Esophagus muscularis mucosa (tissue), 4 donors: ENCODE measurements around the gene NRXN3. TPM values are rescaled to one million over a fixed set of nuclear protein-coding genes. Genes with fewer than 3 reads are reported as not detected.

Experiments
- DNase-seq: peaks from one replicate; pipeline ENCODE4 v3.0.0-alpha.2; 2017; ENCODE audit errors: extremely low spot score
- H3K27ac ChIP-seq, 4 donors: fragments of 200-600 bp; sonication (generic); replicated peaks in 1 of 4; 1 replicate in 3 of 4; 2 replicates in 1 of 4; pipeline ENCODE4 v1.5.1; 2016 to 2019; ENCODE audit warnings: mild to moderate bottlenecking in 1 of 4
- H3K27me3 ChIP-seq, 4 donors: fragments of 200-600 bp; sonication (generic); one replicate each; pipeline versions ENCODE4 v1.5.1 to v1.6.0; 2016 to 2019
- H3K36me3 ChIP-seq, 4 donors: fragments of 200-600 bp; sonication (generic); one replicate each; pipeline ENCODE4 v1.5.1; 2016 to 2019
- H3K4me1 ChIP-seq, 4 donors: fragments of 200-600 bp; sonication (generic); one replicate each; pipeline ENCODE4 v1.5.1; 2016 to 2019
- H3K4me3 ChIP-seq, 4 donors: fragments of 200-600 bp; sonication (generic); 1 replicate in 2 of 4; 2 replicates in 2 of 4; pipeline ENCODE4 v1.5.1; 2016 to 2019; ENCODE audit warnings: mild to moderate bottlenecking in 4 of 4, moderate library complexity in 1 of 4
- H3K9me3 ChIP-seq, 4 donors: fragments of 200-600 bp; sonication (generic); 1 replicate in 3 of 4; 2 replicates in 1 of 4; pipeline ENCODE4 v1.5.1; 2016 to 2019
- CTCF ChIP-seq, 3 experiments: fragments of 200-600 bp in 2 of 3; fragments of 450-650 bp in 1 of 3; sonication (generic) in 2 of 3; IDR thresholded peaks; one replicate each; pipeline ENCODE4 v1.5.1; 2017 to 2019; ENCODE audit warnings: antibody characterized with exemption in 3 of 3, mild to moderate bottlenecking in 2 of 3, moderate library complexity in 1 of 3
- EP300 ChIP-seq: sonication (generic); formaldehyde crosslinking; IDR thresholded peaks from one replicate; pipeline ENCODE4 v1.6.1; 2017; ENCODE audit warnings: antibody characterized with exemption
- POLR2A ChIP-seq: fragments of 450-650 bp; IDR thresholded peaks from one replicate; pipeline ENCODE4 v1.6.1; 2017; ENCODE audit warnings: antibody characterized with exemption, moderate library complexity, mild to moderate bottlenecking, low read depth
- POLR2AphosphoS5 ChIP-seq, 2 donors: sonication (generic); formaldehyde crosslinking; IDR thresholded peaks; one replicate each; pipeline ENCODE4 v1.6.1; 2017; ENCODE audit warnings: antibody characterized with exemption in 2 of 2
- WGBS: methylation state at CpG from one replicate; pipeline ENCODE4 v1.1.5; 2018; 5-methylcytosine and 5-hydroxymethylcytosine counted together
- intact Hi-C: fragments of 100-400 bp; cut with DNase I; formaldehyde crosslinking; loops from one replicate; pipeline ENCODE4 v1.15.1; 2023
- total RNA-seq, 4 donors: library from RNA; depleted of rRNA; stranded (reverse); fragments of >200 nt; gene quantifications; one replicate each; pipeline versions ENCODE4 v1.1.0 to v1.2.1, GENCODE V29; 2016

Gene NRXN3
- total RNA-seq, 4 donors from 2014 or later: 71.1 to 159 (median 122) TPM

GRCh38 chr14:79631276-79631675 is 1461.1 kb downstream of the NRXN3 start:
- no peaks in the 10 kb centered on the region for H3K36me3 ChIP-seq
- no peaks in the 10 kb centered on the region for H3K27me3 ChIP-seq
- 92% methylated on average over 14 of the region's 25 CpGs for WGBS
- H3K9me3 ChIP-seq: no peaks in the 10 kb centered on the region
- H3K4me1 ChIP-seq: peaks cover 0 to 16% (median 10%) of the 10 kb centered on the region in 4 donors
- TF ChIP-seq POLR2AphosphoS5 (IDR thresholded peaks at IDR 0.05): no peak
- TF ChIP-seq CTCF (IDR thresholded peaks at IDR 0.05): no peak
- no peak for TF ChIP-seq EP300
- no peak for TF ChIP-seq POLR2A
- H3K27ac ChIP-seq: no peak overlapping the region
- DNase-seq: no peak
- no peak overlapping the region for H3K4me3 ChIP-seq
- intact Hi-C loops: no loop called here

GRCh38 chr14:79638672-79639266 is 1468.6 kb downstream of the NRXN3 start:
- WGBS: 57% methylated on average over 6 of the region's 6 CpGs
- Histone ChIP-seq H3K27me3 (no peaks in the 10 kb centered on the region), H3K4me1 (peaks cover 0 to 24% (median 14%) of the 10 kb centered on the region in 4 donors), H3K27ac (no peak overlapping the region), H3K9me3 (no peaks in the 10 kb centered on the region), H3K36me3 (no peaks in the 10 kb centered on the region), H3K4me3 (no peak overlapping the region)
- no peak for TF ChIP-seq POLR2AphosphoS5 (IDR thresholded peaks at IDR 0.05)
- TF ChIP-seq POLR2A: no peak
- no peak for TF ChIP-seq EP300
- DNase-seq: no peak
- intact Hi-C loops: no loop called here

- no peaks in the 10 kb centered on the region for H3K36me3 ChIP-seq
- no peaks in the 10 kb centered on the region for H3K9me3 ChIP-seq
- WGBS: 66% methylated on average over 3 of the region's 3 CpGs
- TF ChIP-seq POLR2A (no peak), POLR2AphosphoS5 (IDR thresholded peaks at IDR 0.05) (no peak)
- intact Hi-C loops: no loop called here
- no peaks in the 10 kb centered on the region for H3K27me3 ChIP-seq
- peaks cover 0 to 24% (median 14%) of the 10 kb centered on the region in 4 donors for H3K4me1 ChIP-seq
- DNase-seq: no peak
- H3K4me3 ChIP-seq: no peak overlapping the region
- no peak overlapping the region for H3K27ac ChIP-seq
These were observed 1469.4 kb downstream of the NRXN3 start for GRCh38 chr14:79639613-79640012.

- Histone ChIP-seq H3K4me1 (peaks cover 0 to 24% (median 15%) of the 10 kb centered on the region in 4 donors), H3K27ac (no peak overlapping the region), H3K4me3 (no peak overlapping the region), H3K36me3 (no peaks in the 10 kb centered on the region), H3K27me3 (no peaks in the 10 kb centered on the region), H3K9me3 (no peaks in the 10 kb centered on the region)
- intact Hi-C loops: no loop called here
- no peak for DNase-seq
- 88% methylated on average over 4 of the region's 4 CpGs for whole genome bisulfite sequencing
- no peak for TF ChIP-seq CTCF (IDR thresholded peaks at IDR 0.05)
- no peak for TF ChIP-seq POLR2AphosphoS5 (IDR thresholded peaks at IDR 0.05)
These were observed 1471.2 kb downstream of the NRXN3 start for GRCh38 chr14:79641371-79641770.

- no peak for TF ChIP-seq POLR2AphosphoS5 (IDR thresholded peaks at IDR 0.05)
- TF ChIP-seq POLR2A: no peak
- no peak for TF ChIP-seq EP300
- TF ChIP-seq CTCF (IDR thresholded peaks at IDR 0.05): no peak
- no peaks in the 10 kb centered on the region for H3K9me3 ChIP-seq
- no peaks in the 10 kb centered on the region for H3K27me3 ChIP-seq
- no peak for DNase-seq
- peaks cover 0 to 24% (median 15%) of the 10 kb centered on the region in 4 donors for H3K4me1 ChIP-seq
- intact Hi-C loops: no loop called here
- no peak overlapping the region for H3K27ac ChIP-seq
- WGBS: 78% methylated on average over 1 of the region's 1 CpG
- H3K4me3 ChIP-seq: no peak overlapping the region
- H3K36me3 ChIP-seq: no peaks in the 10 kb centered on the region
These were observed 1473.0 kb downstream of the NRXN3 start for GRCh38 chr14:79643132-79643531.
